Osteocyte (in vitro differentiated cells): Measurements from ENCODE around the gene LHX4. TPM values are rescaled to one million over a fixed set of nuclear protein-coding genes. Genes with fewer than 3 reads are reported as not detected.

ENCODE experiments used
- DNase-seq: peaks from one replicate; pipeline ENCODE4 v3.0.0; 2021; ENCODE audit warnings: mixed read lengths; ENCODE audit not compliant: unreplicated experiment; ENCODE audit errors: extremely low spot score
- H3K27ac Mint-ChIP-seq: one replicate; pipeline ENCODE4 v1.8.0; 2021; ENCODE audit warnings: mild to moderate bottlenecking, mixed read lengths; ENCODE audit not compliant: unreplicated experiment
- H3K27me3 Mint-ChIP-seq: one replicate; pipeline ENCODE4 v1.8.0; 2021; ENCODE audit warnings: mixed read lengths; ENCODE audit not compliant: unreplicated experiment
- H3K36me3 Mint-ChIP-seq: one replicate; pipeline ENCODE4 v1.8.0; 2021; ENCODE audit warnings: mixed read lengths; ENCODE audit not compliant: unreplicated experiment
- H3K4me1 Mint-ChIP-seq: one replicate; pipeline ENCODE4 v1.8.0; 2021; ENCODE audit warnings: mixed read lengths; ENCODE audit not compliant: unreplicated experiment
- H3K4me3 Mint-ChIP-seq: one replicate; pipeline ENCODE4 v1.8.0; 2021; ENCODE audit warnings: mild to moderate bottlenecking, moderate library complexity, mixed read lengths; ENCODE audit not compliant: unreplicated experiment
- H3K9me3 Mint-ChIP-seq: one replicate; pipeline ENCODE4 v1.8.0; 2021; ENCODE audit warnings: mixed read lengths; ENCODE audit not compliant: unreplicated experiment
- total RNA-seq: library from RNA; stranded (reverse); gene quantifications from 2 replicates; pipeline ENCODE4 v1.2.1, GENCODE V29; 2021
- TF ChIP-seq, protein P1 (sequence below): fragments of 200-600 bp; sonication (generic); IDR thresholded peaks from 2 replicates; pipeline ENCODE4 v1.5.0; 2021; ENCODE audit warnings: antibody characterized with exemption, mild to moderate bottlenecking, moderate library complexity

The LHX4 gene
- total RNA-seq, 1 donor from 2014 or later: 0.70 TPM

GRCh38 chr1:180273066-180273465 lies 43.0 kb downstream of the LHX4 start:
- H3K4me1 Mint-ChIP-seq: peaks cover 16% of the 10 kb centered on the region
- peak; percentile 62 for DNase-seq
- no peak overlapping the region for H3K4me3 Mint-ChIP-seq
- H3K36me3 Mint-ChIP-seq: peaks cover 22% of the 10 kb centered on the region
- H3K27ac Mint-ChIP-seq: no peak overlapping the region
- H3K9me3 Mint-ChIP-seq: no peaks in the 10 kb centered on the region
- TF ChIP-seq, protein P1, sequence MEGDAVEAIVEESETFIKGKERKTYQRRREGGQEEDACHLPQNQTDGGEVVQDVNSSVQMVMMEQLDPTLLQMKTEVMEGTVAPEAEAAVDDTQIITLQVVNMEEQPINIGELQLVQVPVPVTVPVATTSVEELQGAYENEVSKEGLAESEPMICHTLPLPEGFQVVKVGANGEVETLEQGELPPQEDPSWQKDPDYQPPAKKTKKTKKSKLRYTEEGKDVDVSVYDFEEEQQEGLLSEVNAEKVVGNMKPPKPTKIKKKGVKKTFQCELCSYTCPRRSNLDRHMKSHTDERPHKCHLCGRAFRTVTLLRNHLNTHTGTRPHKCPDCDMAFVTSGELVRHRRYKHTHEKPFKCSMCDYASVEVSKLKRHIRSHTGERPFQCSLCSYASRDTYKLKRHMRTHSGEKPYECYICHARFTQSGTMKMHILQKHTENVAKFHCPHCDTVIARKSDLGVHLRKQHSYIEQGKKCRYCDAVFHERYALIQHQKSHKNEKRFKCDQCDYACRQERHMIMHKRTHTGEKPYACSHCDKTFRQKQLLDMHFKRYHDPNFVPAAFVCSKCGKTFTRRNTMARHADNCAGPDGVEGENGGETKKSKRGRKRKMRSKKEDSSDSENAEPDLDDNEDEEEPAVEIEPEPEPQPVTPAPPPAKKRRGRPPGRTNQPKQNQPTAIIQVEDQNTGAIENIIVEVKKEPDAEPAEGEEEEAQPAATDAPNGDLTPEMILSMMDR: no peak
- no peaks in the 10 kb centered on the region for H3K27me3 Mint-ChIP-seq

DNA sequence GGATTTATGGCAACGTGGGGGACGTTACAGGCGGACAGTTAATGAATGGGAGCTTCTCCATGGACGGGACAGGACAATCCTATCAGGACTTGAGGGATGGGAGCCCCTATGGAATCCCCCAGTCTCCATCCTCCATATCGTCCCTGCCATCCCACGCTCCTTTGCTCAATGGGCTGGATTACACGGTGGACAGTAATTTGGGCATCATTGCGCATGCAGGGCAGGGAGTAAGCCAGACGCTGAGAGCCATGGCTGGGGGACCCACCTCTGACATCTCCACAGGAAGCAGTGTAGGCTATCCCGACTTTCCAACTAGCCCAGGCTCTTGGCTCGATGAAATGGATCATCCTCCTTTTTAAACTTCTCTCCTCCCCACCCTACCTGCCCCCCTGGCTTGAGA lies 44.2 kb downstream of the LHX4 start:
- no peak overlapping the region for H3K4me3 Mint-ChIP-seq
- TF ChIP-seq, protein P1: no peak
- no peak overlapping the region for H3K27ac Mint-ChIP-seq
- peaks cover 26% of the 10 kb centered on the region for H3K36me3 Mint-ChIP-seq
- peaks cover 16% of the 10 kb centered on the region for H3K4me1 Mint-ChIP-seq
- no peaks in the 10 kb centered on the region for H3K9me3 Mint-ChIP-seq
- DNase-seq: peak; percentile 65
- H3K27me3 Mint-ChIP-seq: no peaks in the 10 kb centered on the region

DNA sequence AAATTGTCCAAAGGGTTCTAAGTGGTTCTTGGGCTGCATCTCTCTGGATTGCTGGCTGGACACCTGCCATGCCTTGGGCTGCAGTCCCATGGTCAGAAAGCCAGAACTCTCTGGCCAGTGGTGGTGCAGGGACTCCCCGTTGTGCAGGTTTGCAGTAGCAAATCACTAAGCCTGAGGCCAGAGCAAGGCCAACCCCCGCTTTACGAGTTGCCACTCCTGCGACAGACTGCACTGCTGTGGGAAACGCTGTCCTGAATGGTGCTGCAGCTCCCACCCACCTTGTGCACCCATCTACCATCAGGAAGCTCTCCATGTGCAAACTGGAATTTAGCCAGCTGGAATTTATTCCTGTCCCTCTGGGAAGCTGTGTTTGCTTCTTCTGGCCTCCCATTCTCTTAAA lies 45.7 kb downstream of the LHX4 start:
- DNase-seq: peak; percentile 66
- no peak overlapping the region for H3K27ac Mint-ChIP-seq
- no peaks in the 10 kb centered on the region for H3K27me3 Mint-ChIP-seq
- peaks cover 22% of the 10 kb centered on the region for H3K36me3 Mint-ChIP-seq
- peaks cover 4% of the 10 kb centered on the region for H3K4me1 Mint-ChIP-seq
- no peak overlapping the region for H3K4me3 Mint-ChIP-seq
- H3K9me3 Mint-ChIP-seq: no peaks in the 10 kb centered on the region
- TF ChIP-seq, protein P1: no peak

DNA sequence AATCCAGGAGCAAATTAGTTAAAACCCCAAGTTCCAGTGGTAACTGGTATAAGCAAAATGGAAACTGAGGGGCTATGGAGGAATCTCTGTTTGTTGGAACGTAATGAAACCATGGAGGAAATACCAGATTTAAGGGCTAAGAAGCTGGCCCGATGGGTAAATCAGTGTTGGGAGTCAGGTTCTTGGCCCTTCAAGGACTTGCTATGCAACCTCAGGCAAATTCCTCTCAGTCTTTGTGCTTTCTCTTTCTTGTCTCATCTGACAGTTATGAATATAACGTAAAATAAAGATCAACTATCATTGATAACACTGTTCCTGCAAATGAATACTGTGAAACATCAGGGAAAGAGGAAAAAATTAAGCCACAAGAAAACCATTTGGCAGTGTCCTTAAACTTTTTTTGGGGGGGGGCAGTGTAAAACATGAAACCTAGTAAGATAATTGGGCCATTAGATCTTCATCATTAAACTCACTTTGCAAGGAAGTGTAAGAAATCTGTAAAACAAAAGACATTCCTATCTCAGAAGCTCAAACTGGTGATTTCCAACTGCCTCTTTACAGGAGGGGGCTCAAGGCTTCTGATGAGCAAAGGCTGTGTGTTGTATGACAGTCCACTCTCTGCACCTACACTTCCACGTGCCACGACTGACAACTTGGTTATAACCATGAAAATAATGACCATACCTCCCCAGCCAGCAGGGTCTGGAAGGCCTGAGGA lies 47.6 kb downstream of the LHX4 start:
- TF ChIP-seq, protein P1: no peak
- no peak overlapping the region for H3K4me3 Mint-ChIP-seq
- DNase-seq: peak; percentile 27
- H3K4me1 Mint-ChIP-seq: no peaks in the 10 kb centered on the region
- H3K9me3 Mint-ChIP-seq: no peaks in the 10 kb centered on the region
- peaks cover 23% of the 10 kb centered on the region for H3K36me3 Mint-ChIP-seq
- H3K27me3 Mint-ChIP-seq: no peaks in the 10 kb centered on the region
- H3K27ac Mint-ChIP-seq: no peak overlapping the region

GRCh38 chr1:180278194-180278515 lies 48.1 kb downstream of the LHX4 start:
- H3K27me3 Mint-ChIP-seq: no peaks in the 10 kb centered on the region
- no peak overlapping the region for H3K4me3 Mint-ChIP-seq
- no peak for DNase-seq
- H3K4me1 Mint-ChIP-seq: no peaks in the 10 kb centered on the region
- H3K36me3 Mint-ChIP-seq: peaks cover 24% of the 10 kb centered on the region
- no peaks in the 10 kb centered on the region for H3K9me3 Mint-ChIP-seq
- TF ChIP-seq, protein P1: no peak
- H3K27ac Mint-ChIP-seq: no peak overlapping the region
